HepG2 (cell line): ENCODE results near the gene UBE2S. TPM values are rescaled to one million over a fixed set of nuclear protein-coding genes. Genes with fewer than 3 reads are reported as not detected.

ENCODE experiments used
- ATAC-seq: fragments of 200-7000 bp; cut with Tn5 transposase; 3 replicates; pipeline ENCODE4 v1.9.1; 2020; ENCODE audit warnings: mild to moderate bottlenecking, moderate library complexity
- BruUV-seq: library from RNA; stranded (reverse); fragments of 400-500 nt; replicated peaks from 2 replicates; lab custom pipeline; 2021; lab: Mats Ljungman, UMichigan
- CTCF ChIA-PET: fragments of 300-600 bp; formaldehyde crosslinking; extraction: SDS; loops from one replicate; lab custom pipeline; 2021; ENCODE audit warnings: low total read pairs, inconsistent platforms, low intra/inter-chr PET ratio; lab: Yijun Ruan, JAX
- POLR2A ChIA-PET: fragments of 350-600 bp; sonication (Branson Sonifier 250); formaldehyde crosslinking; loops from one replicate; lab custom pipeline; 2020; ENCODE audit warnings: antibody characterized with exemption, inconsistent platforms; lab: Yijun Ruan, JAX
- DNase-seq: peaks from one replicate; pipeline ENCODE4 v3.0.0-alpha.2; 2015; ENCODE audit warnings: low spot score
- FAIRE-seq: peaks from 3 replicates; lab custom pipeline; 2011; peaks lifted over from hg19 to GRCh38; lab: Jason Lieb, UNC
- H2AFZ ChIP-seq: one replicate; pipeline ENCODE4 v1.6.1; 2011; ENCODE audit warnings: low read length, inconsistent platforms
- H3K27ac ChIP-seq: fragments of 300-600 bp; 3 replicates; pipeline ENCODE4 v1.8.0; 2011; ENCODE audit warnings: mixed run types, mild to moderate bottlenecking, mixed read lengths, low read length, inconsistent platforms; ENCODE audit not compliant: insufficient read depth; ENCODE audit errors: extremely low read length
- H3K27me3 ChIP-seq, 2 experiments: fragments of 200-600 bp in 1 of 2; 2 replicates in 1 of 2; 3 replicates in 1 of 2; pipeline versions ENCODE4 v1.6.0 to v1.8.0; 2011; ENCODE audit warnings: low read length in 2 of 2, mild to moderate bottlenecking in 2 of 2, moderate library complexity in 2 of 2, inconsistent platforms in 1 of 2; ENCODE audit not compliant: insufficient read depth in 2 of 2, control insufficient read depth in 1 of 2
- H3K36me3 ChIP-seq, 2 experiments: fragments of 200-600 bp in 1 of 2; replicated peaks in 1 of 2; 2 replicates in 1 of 2; 3 replicates in 1 of 2; pipeline versions ENCODE4 v1.5.1 to v1.8.0; 2011; ENCODE audit warnings: low read length in 2 of 2, inconsistent platforms in 1 of 2; ENCODE audit not compliant: insufficient read depth in 2 of 2, control insufficient read depth in 1 of 2
- H3K4me1 ChIP-seq: 2 replicates; pipeline ENCODE4 v1.5.1; 2012; ENCODE audit warnings: low read length, inconsistent platforms; ENCODE audit not compliant: insufficient read depth
- H3K4me2 ChIP-seq: 2 replicates; pipeline ENCODE4 v1.6.0; 2011; ENCODE audit warnings: low read depth, low read length, inconsistent platforms
- H3K4me3 ChIP-seq, 3 experiments: fragments of 200-600 bp in 1 of 3; sonication (generic), shearing (Covaris generic) in 1 of 3; replicated peaks in 1 of 3; 2 replicates each; pipeline ENCODE4 v1.5.1; 2011 to 2016; ENCODE audit warnings: low read length in 3 of 3, inconsistent platforms in 2 of 3, low read depth in 2 of 3, mild to moderate bottlenecking in 2 of 3, control low read depth in 1 of 3, mixed read lengths in 1 of 3; ENCODE audit not compliant: insufficient read depth in 1 of 3
- H3K79me2 ChIP-seq: one replicate; pipeline ENCODE4 v1.6.1; 2011; ENCODE audit warnings: low read length, inconsistent platforms; ENCODE audit not compliant: insufficient read depth
- H3K9ac ChIP-seq: 2 replicates; pipeline ENCODE4 v1.6.0; 2011; ENCODE audit warnings: mild to moderate bottlenecking, low read depth, low read length, inconsistent platforms; ENCODE audit not compliant: insufficient read depth
- H3K9me3 ChIP-seq: 2 replicates; pipeline ENCODE4 v1.5.1; 2012; ENCODE audit warnings: mild to moderate bottlenecking, low read length
- H4K20me1 ChIP-seq: 2 replicates; pipeline ENCODE4 v1.6.0; 2011; ENCODE audit warnings: inconsistent platforms, mild to moderate bottlenecking, low read length, moderate library complexity; ENCODE audit not compliant: insufficient read depth
- AKNA ChIP-seq: sonication (generic); formaldehyde crosslinking; IDR thresholded peaks from 2 replicates; pipeline ENCODE4 v1.4.0; 2020; ENCODE audit warnings: missing genetic modification reagents, borderline replicate concordance
- TOPORS ChIP-seq: sonication (generic); formaldehyde crosslinking; IDR thresholded peaks from 2 replicates; pipeline ENCODE4 v1.8.0; 2023; ENCODE audit warnings: mild to moderate bottlenecking, missing genetic modification reagents
- ZNF17 ChIP-seq: sonication (generic); formaldehyde crosslinking; IDR thresholded peaks from 2 replicates; pipeline ENCODE4 v1.5.0; 2020; ENCODE audit warnings: mild to moderate bottlenecking, missing genetic modification reagents
- ZNF639 ChIP-seq: conservative IDR thresholded peaks from 2 replicates; pipeline ENCODE4 v1.6.1; 2018; ENCODE audit warnings: missing genetic modification reagents
- WGBS: methylation state at CpG from one replicate; pipeline ENCODE4 v1.1.6; 2017; ENCODE audit warnings: low lambda C conversion rate; 5-methylcytosine and 5-hydroxymethylcytosine counted together
- in situ Hi-C: cut with HindIII; loops from 2 replicates; pipeline ENCODE4 v1.10.0; 2017; ENCODE audit warnings: low pct_unique_long_range_greater_than_20kb; ENCODE audit not compliant: extremely low pct_ligation_motif_present
- intact Hi-C: fragments of 100-400 bp; cut with micrococcal nuclease; formaldehyde crosslinking; loops from one replicate; pipeline ENCODE4 v1.10.0; 2022; ENCODE audit not compliant: unreplicated experiment
- polyA plus RNA-seq, 8 experiments: library from polyadenylated mRNA; depleted of rRNA in 3 of 8; stranded (reverse) in 7 of 8; unstranded in 1 of 8; fragments of >200 nt; fragmentation: Illumina TruSeq in 4 of 8; extraction: Trizol in 4 of 8; gene quantifications; 2 replicates each; pipeline versions ENCODE4 v1.2.1 to v1.2.3, GENCODE V29; 2011 to 2016; ENCODE audit warnings: low read depth in 4 of 8, missing spikeins in 1 of 8, mixed read lengths in 1 of 8; ENCODE audit not compliant: insufficient read depth in 1 of 8
- total RNA-seq, 5 experiments: library from RNA; depleted of rRNA; stranded (reverse); fragments of >200 nt; fragmentation: Illumina TruSeq; extraction: Trizol; gene quantifications; 2 replicates each; pipeline ENCODE4 v1.2.3, GENCODE V29; 2016; ENCODE audit warnings: low read depth in 1 of 5
- TF ChIP-seq, protein P1 (sequence below): sonication (generic); formaldehyde crosslinking; IDR thresholded peaks from 2 replicates; pipeline ENCODE4 v1.8.1; 2022; ENCODE audit warnings: low read depth, mild to moderate bottlenecking, missing genetic modification reagents

Gene UBE2S
- total and polyA plus RNA-seq, 2 of the 13 experiments (the other 11 are each of a cell fraction or from before 2014, with no cell fraction given): 32.2 to 39.3 TPM

DNA sequence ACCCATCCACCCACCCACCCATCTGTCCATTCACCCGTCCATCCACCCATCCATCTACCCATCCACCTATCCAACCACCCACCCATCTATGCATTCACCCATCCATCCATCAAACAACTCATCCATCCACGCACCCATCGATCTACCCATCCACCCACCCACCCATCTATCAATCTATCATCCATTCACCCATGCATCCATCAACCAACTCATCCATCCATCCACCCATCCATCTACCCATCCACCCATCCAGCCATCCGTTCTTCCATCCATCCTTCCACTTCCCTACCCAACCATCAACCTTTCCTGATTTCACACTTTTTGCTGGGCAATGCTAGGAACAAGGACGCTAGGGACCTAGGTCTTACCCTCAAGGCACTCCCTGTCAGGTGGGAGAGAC, 25.6 kb downstream of the UBE2S start:
- in situ Hi-C loops: no loop called here
- no peak for ATAC-seq
- H3K4me1 ChIP-seq: peaks cover 33% of the 10 kb centered on the region
- H2AFZ ChIP-seq: no peak overlapping the region
- 88% methylated on average over 5 of the region's 5 CpGs for WGBS
- peaks cover 0 to 4% of the 10 kb centered on the region in 2 experiments; a peak in 1 of 5 replicates for H3K36me3 ChIP-seq
- H3K9ac ChIP-seq: no peak overlapping the region
- peaks cover 0 to 7% of the 10 kb centered on the region in 2 experiments; a peak in 1 of 5 replicates for H3K27me3 ChIP-seq
- no peak overlapping the region for H3K4me2 ChIP-seq
- no TSS peak for BruUV-seq
- H3K79me2 ChIP-seq: peaks cover 16% of the 10 kb centered on the region
- TF ChIP-seq ZNF639 (CRISPR knock-in tag): no peak
- TF ChIP-seq TOPORS (CRISPR knock-in tag): no peak
- TF ChIP-seq ZNF17 (CRISPR knock-in tag): no peak
- TF ChIP-seq, protein P1, sequence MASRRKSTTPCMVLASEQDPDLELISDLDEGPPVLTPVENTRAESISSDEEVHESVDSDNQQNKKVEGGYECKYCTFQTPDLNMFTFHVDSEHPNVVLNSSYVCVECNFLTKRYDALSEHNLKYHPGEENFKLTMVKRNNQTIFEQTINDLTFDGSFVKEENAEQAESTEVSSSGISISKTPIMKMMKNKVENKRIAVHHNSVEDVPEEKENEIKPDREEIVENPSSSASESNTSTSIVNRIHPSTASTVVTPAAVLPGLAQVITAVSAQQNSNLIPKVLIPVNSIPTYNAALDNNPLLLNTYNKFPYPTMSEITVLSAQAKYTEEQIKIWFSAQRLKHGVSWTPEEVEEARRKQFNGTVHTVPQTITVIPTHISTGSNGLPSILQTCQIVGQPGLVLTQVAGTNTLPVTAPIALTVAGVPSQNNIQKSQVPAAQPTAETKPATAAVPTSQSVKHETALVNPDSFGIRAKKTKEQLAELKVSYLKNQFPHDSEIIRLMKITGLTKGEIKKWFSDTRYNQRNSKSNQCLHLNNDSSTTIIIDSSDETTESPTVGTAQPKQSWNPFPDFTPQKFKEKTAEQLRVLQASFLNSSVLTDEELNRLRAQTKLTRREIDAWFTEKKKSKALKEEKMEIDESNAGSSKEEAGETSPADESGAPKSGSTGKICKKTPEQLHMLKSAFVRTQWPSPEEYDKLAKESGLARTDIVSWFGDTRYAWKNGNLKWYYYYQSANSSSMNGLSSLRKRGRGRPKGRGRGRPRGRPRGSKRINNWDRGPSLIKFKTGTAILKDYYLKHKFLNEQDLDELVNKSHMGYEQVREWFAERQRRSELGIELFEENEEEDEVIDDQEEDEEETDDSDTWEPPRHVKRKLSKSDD (CRISPR knock-in tag): no peak
- TF ChIP-seq AKNA (CRISPR knock-in tag): no peak
- H4K20me1 ChIP-seq: peaks cover 12% of the 10 kb centered on the region
- POLR2A ChIA-PET: no interaction called here
- no peak for DNase-seq
- intact Hi-C loops: no loop called here
- no peaks in the 10 kb centered on the region for H3K9me3 ChIP-seq
- no peak overlapping the region for H3K4me3 ChIP-seq
- CTCF ChIA-PET: no interaction called here
- H3K27ac ChIP-seq: no peak overlapping the region
- FAIRE-seq: no peak
